C4-2B (cell line): ENCODE measurements around the gene SYNPR.

Experiments used
- ZFX ChIP-seq: fragments of 450-650 bp; IDR thresholded peaks from 2 replicates; pipeline ENCODE4 v1.6.1; 2017
- TF ChIP-seq, protein P1 (sequence below): fragments of 450-650 bp; conservative IDR thresholded peaks from 2 replicates; pipeline ENCODE4 v1.5.1; 2017; ENCODE audit warnings: mild to moderate bottlenecking

DNA sequence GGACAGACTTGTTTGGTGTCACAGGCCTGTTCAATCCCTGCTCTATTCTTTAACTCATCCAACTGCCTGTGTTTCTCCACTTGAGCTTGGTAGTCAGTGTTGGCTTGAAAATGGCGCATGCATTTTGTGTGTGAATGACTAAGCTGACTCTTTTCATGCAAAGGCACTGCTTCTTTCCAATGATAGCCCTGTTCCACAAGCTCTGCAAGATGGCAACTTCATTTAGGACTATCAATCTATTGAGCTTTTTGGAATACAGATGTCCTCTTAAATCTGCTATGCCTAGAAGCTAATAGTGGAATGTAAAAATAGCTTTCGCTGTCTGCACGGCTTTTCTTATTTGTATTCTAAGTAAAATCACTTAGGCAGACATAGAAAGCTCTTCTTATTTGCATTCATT is 33.6 kb upstream of the SYNPR start:
- TF ChIP-seq, protein P1, sequence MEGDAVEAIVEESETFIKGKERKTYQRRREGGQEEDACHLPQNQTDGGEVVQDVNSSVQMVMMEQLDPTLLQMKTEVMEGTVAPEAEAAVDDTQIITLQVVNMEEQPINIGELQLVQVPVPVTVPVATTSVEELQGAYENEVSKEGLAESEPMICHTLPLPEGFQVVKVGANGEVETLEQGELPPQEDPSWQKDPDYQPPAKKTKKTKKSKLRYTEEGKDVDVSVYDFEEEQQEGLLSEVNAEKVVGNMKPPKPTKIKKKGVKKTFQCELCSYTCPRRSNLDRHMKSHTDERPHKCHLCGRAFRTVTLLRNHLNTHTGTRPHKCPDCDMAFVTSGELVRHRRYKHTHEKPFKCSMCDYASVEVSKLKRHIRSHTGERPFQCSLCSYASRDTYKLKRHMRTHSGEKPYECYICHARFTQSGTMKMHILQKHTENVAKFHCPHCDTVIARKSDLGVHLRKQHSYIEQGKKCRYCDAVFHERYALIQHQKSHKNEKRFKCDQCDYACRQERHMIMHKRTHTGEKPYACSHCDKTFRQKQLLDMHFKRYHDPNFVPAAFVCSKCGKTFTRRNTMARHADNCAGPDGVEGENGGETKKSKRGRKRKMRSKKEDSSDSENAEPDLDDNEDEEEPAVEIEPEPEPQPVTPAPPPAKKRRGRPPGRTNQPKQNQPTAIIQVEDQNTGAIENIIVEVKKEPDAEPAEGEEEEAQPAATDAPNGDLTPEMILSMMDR = no peak
- no peak for TF ChIP-seq ZFX
